Stimulated activated CD4-positive, alpha-beta T cell treated with anti-CD3 and anti-CD28 coated beads, TNF-alpha, amount 100 ng/mL, for 24 hours (primary cell): ENCODE measurements around the gene CALML4.
"Not testable (repeated sequence)": the region's sequence is repeated elsewhere in the genome, so short reads cannot be mapped to it uniquely, and the experiment has no call there.

Experiments used
- DNase-seq, 3 experiments: peaks; one replicate each; pipeline ENCODE4 v3.0.0-alpha.2; 2020; ENCODE audit warnings: low read depth in 3 of 3

Gene CALML4

GRCh38 chr15:68208136-68208535 lies 3.0 kb upstream of the CALML4 start:
- no peak for DNase-seq

GRCh38 chr15:68207176-68207935 lies 2.2 kb upstream of the CALML4 start:
- DNase-seq: no peak

GRCh38 chr15:68206711-68207151 lies 1.6 kb upstream of the CALML4 start:
- DNase-seq: no peak

- no peak for DNase-seq
These were observed 915 bp upstream of the CALML4 start for GRCh38 chr15:68205954-68206539.

GRCh38 chr15:68205558-68205944 lies 419 bp upstream of the CALML4 start:
- no peak for DNase-seq

GRCh38 chr15:68204361-68204760 lies 771 bp downstream of the CALML4 start:
- DNase-seq: no peak

GRCh38 chr15:68203956-68204355 lies 1.2 kb downstream of the CALML4 start:
- DNase-seq: no peak

- no peak for DNase-seq
These were observed 1.6 kb downstream of the CALML4 start for GRCh38 chr15:68203486-68203885.

GRCh38 chr15:68202994-68203393 lies 2.1 kb downstream of the CALML4 start:
- not testable (repeated sequence) for DNase-seq

- no peak for DNase-seq
These were observed 3.3 kb downstream of the CALML4 start for GRCh38 chr15:68201879-68202261.

- DNase-seq: no peak
These were observed 3.8 kb downstream of the CALML4 start for GRCh38 chr15:68201153-68201878.

- no peak for DNase-seq
These were observed 4.9 kb downstream of the CALML4 start for GRCh38 chr15:68200016-68200861.

- no peak for DNase-seq
These were observed 5.8 kb downstream of the CALML4 start for GRCh38 chr15:68199340-68199739.

- DNase-seq: no peak
These were observed 7.3 kb downstream of the CALML4 start for GRCh38 chr15:68197661-68198437.

GRCh38 chr15:68197170-68197492 lies 8.0 kb downstream of the CALML4 start:
- DNase-seq: no peak

GRCh38 chr15:68196445-68197169 lies 8.5 kb downstream of the CALML4 start:
- DNase-seq: no peak

- no peak for DNase-seq
These were observed 9.6 kb downstream of the CALML4 start for GRCh38 chr15:68195336-68196112.

- no peak for DNase-seq
These were observed 12.2 kb downstream of the CALML4 start for GRCh38 chr15:68192804-68193486.

GRCh38 chr15:68192117-68192516 lies 13.0 kb downstream of the CALML4 start:
- no peak for DNase-seq
